ENCODE data around the gene TWSG1.

DNA sequence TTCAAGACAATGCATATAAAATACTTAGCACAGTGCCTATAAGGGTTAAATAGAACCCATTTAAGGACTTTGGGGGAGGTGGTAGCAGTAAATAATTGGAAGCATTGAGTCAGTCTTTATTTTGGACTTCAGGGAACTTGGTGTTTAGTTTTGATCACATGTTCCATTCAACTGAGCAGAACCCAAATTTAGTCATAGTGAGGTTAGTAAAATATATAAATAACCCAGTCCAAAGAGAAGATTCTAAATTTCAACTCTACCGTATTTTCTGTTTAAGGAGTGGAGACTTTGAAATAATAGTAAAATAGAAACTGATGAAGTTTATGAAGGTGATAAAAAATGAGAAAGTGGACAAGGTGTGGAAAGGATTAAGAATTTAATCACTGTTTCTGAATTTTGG, 19.7 kb downstream of the TWSG1 start:
- TF ChIP-seq CTCF (IDR thresholded peaks at IDR 0.05): no peak
- no peak for TF ChIP-seq POLR2AphosphoS5 (IDR thresholded peaks at IDR 0.05)
- TF ChIP-seq POLR2A (IDR thresholded peaks at IDR 0.05): no peak
